ENCODE measurements around the gene ADAP2. TPM values are rescaled to one million over a fixed set of nuclear protein-coding genes. Genes with fewer than 3 reads are reported as not detected.

The ADAP2 gene
- 0.31 and 0.62 TPM in 2 replicates for total RNA-seq
- long read RNA-seq, result 0 reads

GRCh38 chr17:30921544-30922196, at the start of gene ADAP2:
ADAP2 (plus strand) TSS chr17:30921945; CDS start chr17:30922015, 70 bp downstream.
- no peaks in the 10 kb centered on the region for H3K9me3 Mint-ChIP-seq (ENCODE audit: unreplicated experiment)
- TF ChIP-seq CTCF (IDR thresholded peaks at IDR 0.05), result no peak
- peaks cover 50% of the 10 kb centered on the region for H3K27me3 Mint-ChIP-seq (ENCODE audit: unreplicated experiment)
- no peak within 1 kb of the TSS for H3K27ac Mint-ChIP-seq (ENCODE audit: unreplicated experiment)
- DNase-seq (ENCODE audit: extremely low spot score, unreplicated experiment), result no peak
- H3K4me1 Mint-ChIP-seq (ENCODE audit: unreplicated experiment), result peaks cover 20% of the 10 kb centered on the region
- H3K4me3 Mint-ChIP-seq (ENCODE audit: unreplicated experiment), result peak within 1 kb of the TSS; percentile 72
- peaks cover 1% of the 10 kb centered on the region for H3K36me3 Mint-ChIP-seq (ENCODE audit: unreplicated experiment)

- H3K36me3 Mint-ChIP-seq (ENCODE audit: unreplicated experiment), result no peaks in the 10 kb centered on the region
- no peak for TF ChIP-seq CTCF (IDR thresholded peaks at IDR 0.05)
- H3K27me3 Mint-ChIP-seq (ENCODE audit: unreplicated experiment), result no peaks in the 10 kb centered on the region
- peak; percentile 27 for DNase-seq (ENCODE audit: extremely low spot score, unreplicated experiment)
- H3K27ac Mint-ChIP-seq (ENCODE audit: unreplicated experiment), result no peak overlapping the region
- no peaks in the 10 kb centered on the region for H3K9me3 Mint-ChIP-seq (ENCODE audit: unreplicated experiment)
- H3K4me3 Mint-ChIP-seq (ENCODE audit: unreplicated experiment), result no peak overlapping the region
- H3K4me1 Mint-ChIP-seq (ENCODE audit: unreplicated experiment), result no peaks in the 10 kb centered on the region
These were observed 35.6 kb upstream of the ADAP2 start for GRCh38 chr17:30886187-30886586.

- DNase-seq (ENCODE audit: extremely low spot score, unreplicated experiment), result no peak
- Mint-ChIP-seq H3K27me3 (ENCODE audit: unreplicated experiment) (no peaks in the 10 kb centered on the region), H3K27ac (ENCODE audit: unreplicated experiment) (no peak overlapping the region), H3K4me1 (ENCODE audit: unreplicated experiment) (no peaks in the 10 kb centered on the region), H3K36me3 (ENCODE audit: unreplicated experiment) (peaks cover 4% of the 10 kb centered on the region), H3K4me3 (ENCODE audit: unreplicated experiment) (no peak overlapping the region), H3K9me3 (ENCODE audit: unreplicated experiment) (no peaks in the 10 kb centered on the region)
- no peak for TF ChIP-seq CTCF (IDR thresholded peaks at IDR 0.05)
These were observed 27.5 kb upstream of the ADAP2 start for GRCh38 chr17:30894236-30894635.

GRCh38 chr17:30897311-30897710, 24.4 kb upstream of the ADAP2 start:
- H3K9me3 Mint-ChIP-seq (ENCODE audit: unreplicated experiment), result no peaks in the 10 kb centered on the region

GRCh38 chr17:30905742-30906100, 16.0 kb upstream of the ADAP2 start:
- no peaks in the 10 kb centered on the region for H3K9me3 Mint-ChIP-seq (ENCODE audit: unreplicated experiment)
- no peaks in the 10 kb centered on the region for H3K27me3 Mint-ChIP-seq (ENCODE audit: unreplicated experiment)
- DNase-seq (ENCODE audit: extremely low spot score, unreplicated experiment), result peak; percentile 59
- no peak for TF ChIP-seq CTCF (IDR thresholded peaks at IDR 0.05)
- H3K4me3 Mint-ChIP-seq (ENCODE audit: unreplicated experiment), result peak overlapping the region; percentile 92
- peaks cover 16% of the 10 kb centered on the region for H3K36me3 Mint-ChIP-seq (ENCODE audit: unreplicated experiment)
- peaks cover 16% of the 10 kb centered on the region for H3K4me1 Mint-ChIP-seq (ENCODE audit: unreplicated experiment)
- H3K27ac Mint-ChIP-seq (ENCODE audit: unreplicated experiment), result peak overlapping the region; percentile 96

More at GRCh38 chr17:30897311-30897710, 24.4 kb upstream of the ADAP2 start:
- Mint-ChIP-seq H3K27ac (ENCODE audit: unreplicated experiment) (no peak overlapping the region), H3K36me3 (ENCODE audit: unreplicated experiment) (peaks cover 17% of the 10 kb centered on the region), H3K27me3 (ENCODE audit: unreplicated experiment) (no peaks in the 10 kb centered on the region), H3K4me1 (ENCODE audit: unreplicated experiment) (no peaks in the 10 kb centered on the region), H3K4me3 (ENCODE audit: unreplicated experiment) (no peak overlapping the region)
- TF ChIP-seq CTCF (IDR thresholded peaks at IDR 0.05), result no peak
- DNase-seq (ENCODE audit: extremely low spot score, unreplicated experiment), result peak; percentile 10

Measured in osteocyte (in vitro differentiated cells).